Skeletal muscle cell (primary cell): ENCODE results near the gene CKS1B.

Source experiments
- DNase-seq: peaks from one replicate; pipeline ENCODE4 v3.0.0-alpha.2; 2010; ENCODE audit warnings: low read depth
- H3K4me3 ChIP-seq: 2 replicates; pipeline ENCODE4 v1.5.1; 2011; ENCODE audit warnings: low read depth, mild to moderate bottlenecking, control low read depth, low read length, moderate library complexity

Gene CKS1B

GRCh38 chr1:154998818-154999570, 24.5 kb downstream of the CKS1B start:
- DNase-seq = no peak
- H3K4me3 ChIP-seq = peak overlapping the region; percentile 66

DNA sequence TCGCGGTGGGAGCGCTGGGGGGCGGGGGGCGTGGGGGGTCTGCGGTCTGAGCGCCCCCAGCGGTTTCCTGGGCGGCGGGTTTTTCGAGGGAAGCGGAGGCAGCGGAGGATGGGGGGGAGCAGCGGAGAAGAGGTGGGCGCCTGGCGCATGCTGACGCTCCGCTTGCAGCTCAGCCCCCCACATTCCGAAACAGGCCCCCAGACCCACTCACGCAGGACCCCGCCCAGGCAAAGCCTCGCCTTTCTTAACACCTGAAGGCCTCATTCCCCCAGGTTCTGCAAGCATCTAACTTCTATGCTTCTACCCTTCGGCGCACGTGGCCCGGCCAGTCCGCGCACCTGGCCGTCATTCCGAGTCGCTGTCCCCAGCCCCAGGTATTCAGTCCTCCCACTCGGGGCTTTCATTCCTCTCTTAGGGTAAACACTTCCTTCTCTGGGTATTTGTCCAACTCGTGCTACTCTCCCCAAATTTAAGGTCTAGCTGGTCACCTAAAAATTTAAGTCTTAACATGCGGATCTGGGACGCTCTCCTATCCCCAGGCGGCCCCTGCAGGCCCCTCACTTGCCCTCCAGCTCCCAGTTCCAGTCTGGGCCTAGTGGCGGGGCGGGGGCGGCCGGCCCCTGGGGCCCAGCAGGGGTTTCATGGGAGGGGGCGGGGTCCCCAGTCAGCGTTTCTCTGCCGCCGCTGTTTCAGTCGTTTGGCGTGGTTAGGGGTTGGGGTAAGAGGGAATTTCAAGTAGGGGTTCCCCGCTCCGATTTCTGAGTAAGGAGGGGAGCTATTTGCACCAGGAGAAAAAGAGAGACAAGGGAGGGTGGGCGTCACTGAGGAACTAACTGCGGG, 25.3 kb downstream of the CKS1B start:
- H3K4me3 ChIP-seq = peak overlapping the region; percentile 66
- DNase-seq = no peak

DNA sequence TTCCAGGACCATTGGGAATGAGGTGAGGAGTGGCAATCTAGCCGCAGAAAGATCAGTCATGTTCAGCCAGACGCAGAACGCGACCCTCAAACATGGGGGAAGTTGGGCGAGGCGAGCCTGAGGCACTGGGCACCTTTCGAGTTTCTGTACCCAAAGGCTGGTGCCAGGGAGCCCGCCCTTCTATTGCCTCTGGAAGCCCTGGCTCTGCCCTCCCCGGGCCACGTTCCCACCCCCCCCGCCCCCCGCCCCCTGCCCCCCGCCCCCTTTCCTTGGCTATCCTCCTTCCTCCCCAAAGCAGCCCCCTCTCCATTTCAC, 25.9 kb downstream of the CKS1B start:
- peak overlapping the region; percentile 66 for H3K4me3 ChIP-seq

DNA sequence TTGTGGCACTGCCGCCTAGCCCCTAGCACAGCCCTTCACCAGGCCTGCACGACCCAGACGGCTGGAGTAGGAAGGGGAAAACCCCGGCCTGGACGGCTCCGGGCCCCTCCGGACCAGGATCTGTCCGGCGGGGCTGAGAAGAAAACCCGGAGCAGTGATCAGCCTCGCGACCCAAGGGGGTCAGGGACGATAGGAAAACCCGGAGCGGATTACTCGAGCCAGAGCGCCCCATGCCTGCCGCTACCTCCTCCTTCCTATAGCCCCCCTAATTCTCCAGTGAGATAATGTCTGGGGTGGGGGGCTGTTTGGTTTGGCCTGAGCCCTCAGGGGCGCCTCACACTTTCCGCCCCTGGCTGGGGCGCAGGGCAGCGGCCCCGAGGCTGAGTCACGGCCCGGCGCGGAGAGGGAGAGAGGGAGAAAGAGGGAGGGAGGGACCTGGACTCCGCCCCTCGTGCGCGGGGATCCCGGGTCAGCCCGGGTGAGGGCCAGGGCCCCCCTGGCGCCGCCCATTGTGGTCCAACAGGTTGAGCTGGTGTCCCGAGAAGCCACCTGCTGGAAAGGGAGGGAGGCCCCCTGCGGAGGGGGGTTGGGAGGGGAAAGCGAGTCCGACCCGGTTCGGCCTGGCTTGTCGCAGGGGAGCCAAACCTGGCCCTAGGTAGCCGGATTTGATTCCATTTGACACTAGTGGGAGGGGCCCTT, 26.4 kb downstream of the CKS1B start:
- DNase-seq = peak; percentile 67
- peak overlapping the region; percentile 66 for H3K4me3 ChIP-seq

More for the DNA sequence above, 25.9 kb downstream of the CKS1B start:
- no peak for DNase-seq

- peak overlapping the region; percentile 66 for H3K4me3 ChIP-seq
Measured at GRCh38 chr1:155001425-155001674, 26.9 kb downstream of the CKS1B start.

DNA sequence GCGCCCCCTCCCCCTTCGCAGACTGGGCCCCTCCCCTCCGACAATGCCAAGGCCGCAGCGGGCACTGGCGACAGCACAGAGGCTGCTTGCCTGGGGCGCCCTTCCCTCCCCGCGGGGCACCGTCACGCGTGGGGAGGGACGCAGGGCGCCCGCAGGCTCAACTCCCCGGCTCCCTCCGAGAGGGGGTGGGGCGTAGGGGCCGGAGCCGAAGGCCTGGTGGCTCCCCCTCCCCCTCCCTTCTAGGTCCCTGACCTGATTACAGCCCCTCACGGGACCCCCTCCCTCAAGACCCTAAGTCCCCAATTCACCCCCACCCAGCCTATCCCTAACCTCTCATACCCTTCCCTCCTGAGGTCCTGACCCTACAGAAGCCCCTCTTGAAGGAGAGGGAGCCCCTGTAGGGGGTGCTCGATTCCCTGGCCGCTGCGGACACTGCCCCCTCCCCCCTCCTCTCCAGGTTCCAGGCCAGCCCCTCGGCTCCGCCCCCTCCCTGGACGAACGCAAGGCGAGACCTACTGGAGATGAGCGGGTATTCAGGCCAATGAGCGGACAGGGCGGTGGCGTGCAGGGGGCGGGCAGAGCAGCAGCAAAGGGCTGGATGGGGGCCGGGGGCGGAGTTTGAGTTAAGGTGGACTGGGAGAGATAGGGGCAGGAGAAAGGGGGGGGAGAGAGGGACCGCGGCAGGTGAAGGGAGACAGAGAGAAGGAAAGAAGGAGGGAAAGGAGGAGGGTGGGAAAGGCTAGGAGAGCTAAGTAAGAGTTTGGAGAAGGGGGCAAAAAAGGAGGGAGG, 27.4 kb downstream of the CKS1B start:
- peak overlapping the region; percentile 66 for H3K4me3 ChIP-seq
- peak; percentile 96 for DNase-seq

More at GRCh38 chr1:155001425-155001674, 26.9 kb downstream of the CKS1B start:
- no peak for DNase-seq

DNA sequence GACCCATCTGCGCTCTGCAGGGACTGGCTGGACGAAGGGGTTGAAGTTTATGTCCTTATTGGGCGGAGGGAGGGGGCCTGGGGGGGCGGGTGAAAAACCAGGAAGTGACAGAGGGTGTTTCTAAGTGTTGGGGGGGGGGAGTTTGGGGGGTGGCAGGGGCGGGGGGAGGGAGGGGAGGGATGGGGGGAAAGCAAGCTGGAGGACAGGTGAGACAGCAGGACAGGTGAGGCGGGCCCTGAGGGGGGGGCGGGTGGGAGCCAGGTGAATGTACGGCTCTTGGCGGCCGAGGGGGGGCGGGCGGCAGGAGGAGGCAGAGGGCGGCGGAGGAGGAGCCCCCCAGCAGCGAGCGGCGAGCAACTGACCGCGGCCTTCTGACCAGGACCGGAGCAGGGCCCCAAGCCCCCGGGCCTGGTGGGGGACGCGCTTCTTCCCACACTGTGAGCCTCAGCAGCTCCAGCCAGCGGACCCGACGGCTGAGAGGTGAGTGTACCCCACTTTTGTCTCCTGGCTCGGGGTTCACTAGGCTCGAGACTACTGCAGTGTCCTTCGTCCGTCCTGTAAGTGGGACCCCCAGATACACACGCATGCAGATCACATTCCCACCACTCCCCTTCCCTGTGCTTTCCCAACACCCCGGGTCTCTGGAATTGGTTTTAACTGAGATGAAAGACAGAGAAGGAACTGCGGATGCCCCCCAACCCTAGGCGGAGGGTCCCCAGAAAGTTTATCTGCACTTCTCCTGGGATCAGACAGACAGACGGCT, 28.2 kb downstream of the CKS1B start, which contains the start of gene ZBTB7B:
ZBTB7B (plus strand) TSS at position 339 of the 763 bp plus-strand sequence. CDS start 11,859 bp downstream, outside the sequence.
- peak within 1 kb of the TSS; percentile 85 for H3K4me3 ChIP-seq
- DNase-seq = no peak

- no peak for DNase-seq
- H3K4me3 ChIP-seq = peak overlapping the region; percentile 85
Measured at GRCh38 chr1:155003227-155003765, 28.8 kb downstream of the CKS1B start.

DNA sequence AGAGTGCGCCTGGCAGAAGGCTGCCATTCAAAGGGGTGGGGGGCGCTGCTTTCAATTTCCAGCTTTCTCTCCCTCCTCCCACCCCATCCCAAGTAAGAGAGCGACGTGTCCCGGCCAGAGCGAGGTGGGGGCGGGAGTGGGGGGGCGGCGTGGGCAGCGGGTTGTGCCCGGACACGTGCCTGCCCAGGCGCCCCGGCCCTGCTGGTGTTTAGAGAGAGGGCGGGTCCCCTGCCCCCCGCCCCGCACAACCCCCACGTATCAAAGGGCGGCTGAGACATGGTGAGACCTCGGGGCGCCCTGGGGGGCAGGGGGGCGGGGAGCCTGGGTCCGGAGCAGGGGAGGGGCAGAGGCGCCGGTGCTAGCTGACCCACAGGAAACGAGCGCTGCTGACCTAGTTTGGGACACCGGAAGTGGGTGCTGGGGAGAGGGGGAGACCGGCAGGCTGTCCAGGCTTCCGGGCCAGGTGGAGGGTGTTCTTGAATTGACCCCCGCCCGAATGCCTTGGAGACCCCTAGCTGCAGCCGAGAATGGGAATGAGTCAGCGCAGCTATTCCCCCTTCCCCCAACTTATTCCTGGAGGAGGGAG, 29.4 kb downstream of the CKS1B start:
- peak overlapping the region; percentile 85 for H3K4me3 ChIP-seq
- DNase-seq = no peak

GRCh38 chr1:155004352-155005075, 30.0 kb downstream of the CKS1B start:
- no peak for DNase-seq
- H3K4me3 ChIP-seq = peak overlapping the region; percentile 85

DNA sequence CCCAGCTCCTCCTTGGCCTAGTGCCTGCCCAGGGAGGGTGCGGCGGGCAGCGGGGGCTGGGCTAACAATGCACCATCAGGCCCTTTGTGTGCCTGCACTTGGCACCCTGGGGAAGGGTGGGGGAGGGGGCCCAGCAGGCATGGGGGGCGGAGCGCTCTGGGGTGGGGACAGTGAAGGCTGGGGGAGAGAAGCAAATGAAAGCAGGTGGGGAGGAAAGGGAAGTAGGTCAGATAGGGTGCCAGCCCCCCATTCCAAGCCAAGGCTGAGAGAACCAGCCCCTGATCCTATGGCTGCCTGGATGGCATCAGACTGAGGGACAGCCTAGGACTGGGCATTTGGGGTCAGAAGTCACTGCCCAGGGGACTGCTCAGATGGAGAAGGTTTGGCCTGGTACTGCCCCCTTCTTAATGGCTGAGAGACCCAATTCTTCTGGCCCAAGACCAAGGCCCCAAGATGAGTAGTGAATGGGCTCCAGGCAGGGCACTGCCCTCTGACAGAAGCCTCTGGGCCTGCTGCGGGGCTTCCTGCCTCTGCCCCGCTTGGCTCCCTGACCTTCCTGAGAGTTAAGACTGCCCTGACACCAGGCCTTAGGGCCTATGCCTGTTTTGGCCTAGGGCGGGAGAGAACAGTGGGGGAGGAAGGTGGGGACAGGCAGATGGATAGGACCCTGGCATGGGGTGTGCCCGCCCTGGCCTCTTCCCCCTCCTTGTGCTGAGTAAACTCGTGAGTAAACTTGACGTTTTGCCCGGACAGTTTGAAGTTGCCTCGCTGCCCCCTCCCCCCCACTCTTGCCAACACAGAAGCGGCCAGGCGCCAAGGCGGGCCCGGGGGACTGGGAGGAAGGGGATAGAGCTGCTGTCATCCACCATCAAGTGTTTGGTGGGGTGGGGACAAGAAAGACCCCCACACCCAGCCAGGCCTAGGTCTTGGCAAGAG, 30.9 kb downstream of the CKS1B start:
- DNase-seq = no peak

GRCh38 chr1:155006601-155007101, 32.2 kb downstream of the CKS1B start:
- no peak for DNase-seq
- no peak overlapping the region for H3K4me3 ChIP-seq

More for the DNA sequence above, 30.9 kb downstream of the CKS1B start:
- no peak overlapping the region for H3K4me3 ChIP-seq

DNA sequence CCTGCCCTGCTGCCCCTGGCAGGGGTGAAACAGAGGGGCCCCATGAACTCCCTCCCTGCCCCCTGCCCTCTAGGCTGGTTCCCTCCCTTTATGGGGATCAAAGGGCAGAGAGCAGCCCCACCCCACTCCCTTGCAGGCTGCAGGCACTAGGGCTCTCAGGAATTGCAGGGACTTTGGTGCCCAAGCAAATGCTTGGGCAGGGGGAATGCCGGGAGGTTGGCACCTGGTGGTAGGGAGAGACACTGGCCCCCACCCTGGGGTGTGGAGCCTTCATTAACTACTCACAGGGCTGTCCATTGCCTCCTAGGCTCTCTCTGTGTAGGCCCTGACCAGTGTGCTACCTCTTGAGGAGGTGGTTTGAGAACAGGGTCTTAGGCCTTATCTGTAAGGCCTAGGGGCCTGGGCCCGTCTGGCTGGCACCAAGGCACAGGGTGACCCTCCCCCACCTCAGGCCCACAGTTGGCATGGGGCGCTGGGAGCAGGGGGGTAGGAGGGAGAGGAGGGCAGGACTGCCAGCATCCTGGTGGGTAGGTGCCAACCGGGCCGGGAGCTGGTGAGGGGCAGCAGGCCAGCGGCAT, 32.9 kb downstream of the CKS1B start:
- no peak for DNase-seq
- H3K4me3 ChIP-seq = no peak overlapping the region

- DNase-seq = no peak
- H3K4me3 ChIP-seq = no peak overlapping the region
Measured at GRCh38 chr1:155008015-155008941, 33.8 kb downstream of the CKS1B start.

GRCh38 chr1:155009221-155009711, 34.8 kb downstream of the CKS1B start:
- H3K4me3 ChIP-seq = no peak overlapping the region
- DNase-seq = no peak
